ENCODE measurements around the gene CPNE2.
"Not testable (repeated sequence)": the region's sequence is repeated elsewhere in the genome, so short reads cannot be mapped to it uniquely, and the experiment has no call there.

Gene CPNE2

DNA sequence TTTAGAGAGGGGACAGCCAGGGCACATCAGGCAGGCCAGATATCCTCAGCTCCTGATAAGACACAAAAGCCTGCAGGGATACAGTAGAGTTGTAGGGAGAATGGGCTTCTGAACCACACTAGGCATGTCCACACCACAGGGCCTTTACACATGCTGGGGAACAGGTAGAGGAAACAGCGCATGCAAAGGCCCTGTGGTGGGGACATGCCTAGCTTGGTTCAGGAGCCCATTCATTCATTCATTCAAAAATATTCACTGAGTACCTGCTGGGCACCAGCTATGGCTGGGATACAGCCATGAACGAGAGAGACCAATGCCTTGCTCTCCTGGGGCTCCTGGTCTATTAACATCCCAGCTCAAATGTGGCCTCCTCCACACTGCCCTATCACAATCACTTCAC lies 4.4 kb downstream of the CPNE2 start:
- in situ Hi-C loops (cut with MboI; ENCODE audit: low sequenced_read_pairs): no loop called here

DNA sequence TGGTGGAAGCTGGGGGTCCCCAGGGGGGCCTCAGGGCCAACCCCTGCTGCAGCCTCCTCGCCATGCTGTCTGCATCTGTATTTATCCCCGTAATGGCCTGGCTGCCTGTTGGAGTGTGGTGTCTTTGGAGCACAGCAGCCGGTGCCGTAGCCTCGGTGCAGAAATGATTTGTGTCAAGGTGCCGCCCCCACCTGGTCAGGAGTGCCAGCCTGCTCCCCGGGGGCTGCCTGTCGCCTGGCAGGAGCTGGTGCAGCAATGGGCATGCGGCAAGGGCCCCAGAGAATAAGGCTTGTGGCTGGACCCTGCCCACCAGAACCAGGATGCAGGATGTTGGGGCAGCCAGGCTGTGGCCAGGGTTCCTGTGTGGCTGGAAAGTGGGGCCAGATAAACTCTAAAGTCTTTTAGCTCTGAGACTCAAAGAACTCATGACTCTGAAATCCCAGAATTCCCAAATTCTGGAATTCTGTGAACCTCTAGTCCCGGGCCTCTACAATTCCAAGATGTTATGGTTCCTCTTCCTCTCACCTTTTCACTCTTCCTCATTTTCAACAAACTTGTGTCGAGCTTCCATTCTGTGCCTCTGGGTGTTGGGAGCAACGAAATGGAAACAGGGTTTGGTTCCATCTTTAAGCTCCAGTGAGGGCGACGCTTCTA lies 5.9 kb downstream of the CPNE2 start:
- in situ Hi-C loops (cut with MboI; ENCODE audit: low sequenced_read_pairs): no loop called here

DNA sequence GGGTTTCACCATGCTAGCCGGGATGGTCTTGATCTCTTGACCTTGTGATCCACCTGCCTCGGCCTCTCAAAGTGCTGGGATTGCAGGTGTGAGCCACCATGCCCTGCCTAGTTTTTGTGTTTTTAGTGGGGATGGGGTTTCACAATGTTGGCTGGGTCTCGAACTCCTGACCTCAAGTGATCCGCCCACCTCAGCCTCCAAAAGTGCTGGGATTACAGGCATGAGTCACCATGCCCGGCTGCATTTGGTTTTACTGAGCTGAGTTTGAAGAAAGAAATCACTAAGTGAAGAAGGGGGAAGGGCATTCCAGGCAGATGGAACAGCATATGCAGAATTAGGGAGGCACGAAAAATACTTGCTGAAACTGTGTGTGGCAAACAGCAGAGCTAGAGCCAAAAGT lies 7.6 kb downstream of the CPNE2 start:
- in situ Hi-C loops (cut with MboI; ENCODE audit: low sequenced_read_pairs): not testable (repeated sequence)

DNA sequence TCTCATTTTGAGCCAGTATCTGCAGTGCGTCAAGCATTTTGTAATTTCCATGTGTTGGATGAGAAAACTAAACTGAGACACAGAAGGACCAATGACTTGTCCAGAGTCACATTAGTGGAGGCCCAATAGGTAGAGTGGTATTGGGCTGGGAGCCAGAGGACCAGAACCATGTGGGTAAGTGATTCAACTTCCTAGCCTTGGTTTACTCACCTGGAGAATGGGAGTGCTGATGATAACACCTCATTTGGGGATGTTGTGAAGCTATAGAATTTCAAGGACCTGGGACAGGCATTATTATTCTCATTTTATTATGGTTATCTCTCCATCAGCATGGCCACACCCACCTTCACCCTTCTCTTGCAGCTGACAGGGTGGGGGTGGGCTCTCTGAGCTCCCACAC lies 8.1 kb downstream of the CPNE2 start:
- in situ Hi-C loops (cut with MboI; ENCODE audit: low sequenced_read_pairs): no loop called here

DNA sequence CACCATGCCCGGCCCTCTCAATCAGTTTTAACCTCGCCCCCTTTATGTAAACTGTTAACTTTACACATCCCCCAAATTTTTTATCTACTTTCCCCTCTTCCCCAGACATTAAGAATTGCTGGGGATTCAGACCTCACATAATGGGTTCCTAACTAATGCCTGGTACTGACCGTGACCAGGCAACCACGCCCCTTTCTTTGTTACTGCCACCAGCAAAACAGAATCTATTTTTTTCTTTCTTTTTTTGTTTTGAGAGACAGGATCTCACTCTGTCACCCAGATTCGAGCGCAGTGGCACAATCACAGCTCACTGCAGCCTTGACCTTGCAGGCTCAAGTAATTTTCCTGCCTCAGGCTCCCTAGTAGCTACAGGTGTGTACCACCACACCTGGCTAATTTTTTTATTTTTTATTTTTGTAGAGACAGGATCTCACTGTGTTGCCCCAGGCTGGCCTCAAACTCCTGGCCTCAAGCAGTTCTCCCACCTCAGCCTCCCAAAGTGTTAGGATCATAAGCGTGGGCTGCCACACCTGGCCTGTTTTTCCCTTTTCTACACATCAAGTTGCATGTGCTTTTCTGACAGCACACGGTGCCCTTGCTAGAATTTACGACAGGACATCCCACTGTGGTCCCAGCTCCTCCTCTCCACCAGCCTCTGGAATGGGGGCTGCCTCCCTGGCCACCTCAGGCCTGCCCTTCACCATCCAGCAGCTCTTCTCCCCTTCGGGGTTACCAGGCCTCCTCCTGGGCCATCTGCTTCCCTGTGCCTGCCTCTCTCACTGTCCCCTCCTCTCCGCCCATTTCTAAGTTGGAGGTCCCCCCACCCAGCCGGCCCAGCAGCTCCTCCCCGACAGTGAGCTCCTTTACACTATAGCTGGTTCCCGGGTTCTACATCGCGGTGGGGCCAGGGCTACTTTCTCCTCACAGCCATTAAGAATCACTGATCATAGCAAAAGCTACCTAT lies 10.8 kb downstream of the CPNE2 start:
- in situ Hi-C loops (cut with MboI; ENCODE audit: low sequenced_read_pairs): no loop called here

DNA sequence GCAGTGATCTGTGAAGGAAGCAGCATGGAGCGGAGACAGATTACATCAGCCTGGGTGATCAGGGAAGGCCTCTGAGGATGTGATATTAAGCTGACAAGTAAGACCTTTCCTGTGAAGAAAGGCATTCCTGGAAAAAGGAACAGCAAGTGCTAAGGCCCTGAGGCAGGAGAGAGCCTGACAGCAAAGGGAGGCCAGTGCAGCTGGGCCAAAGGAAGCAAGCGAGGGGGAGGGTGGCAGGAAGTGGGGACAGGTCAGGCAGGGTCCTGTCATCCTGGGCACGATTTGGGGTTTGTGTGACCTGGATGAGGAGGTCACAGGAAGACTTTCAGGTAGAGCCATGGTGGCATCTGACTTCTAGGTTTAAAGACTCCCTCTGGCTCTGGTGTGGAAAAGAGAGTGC lies 12.3 kb downstream of the CPNE2 start:
- in situ Hi-C loops (cut with MboI; ENCODE audit: low sequenced_read_pairs): no loop called here

DNA sequence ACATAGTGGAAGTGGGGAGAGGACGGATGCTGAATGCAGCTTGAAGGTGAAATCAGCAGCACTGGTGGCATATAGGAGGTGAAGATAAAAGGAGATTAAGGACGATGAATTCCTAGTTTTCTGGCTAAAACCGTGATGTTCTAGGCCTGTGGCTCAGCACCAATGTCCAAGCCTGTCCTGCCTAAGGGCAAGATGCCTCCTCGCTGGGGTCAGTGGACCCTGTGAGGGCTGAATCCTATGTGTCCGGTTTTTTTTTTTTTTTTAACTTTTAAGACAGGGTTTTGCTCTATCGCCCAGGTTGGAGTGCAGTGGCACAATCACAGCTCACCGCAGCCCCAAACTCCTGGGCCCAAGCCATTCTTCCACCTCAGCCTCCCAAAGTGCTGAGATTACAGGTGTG lies 12.8 kb downstream of the CPNE2 start:
- in situ Hi-C loops (cut with MboI; ENCODE audit: low sequenced_read_pairs): no loop called here

DNA sequence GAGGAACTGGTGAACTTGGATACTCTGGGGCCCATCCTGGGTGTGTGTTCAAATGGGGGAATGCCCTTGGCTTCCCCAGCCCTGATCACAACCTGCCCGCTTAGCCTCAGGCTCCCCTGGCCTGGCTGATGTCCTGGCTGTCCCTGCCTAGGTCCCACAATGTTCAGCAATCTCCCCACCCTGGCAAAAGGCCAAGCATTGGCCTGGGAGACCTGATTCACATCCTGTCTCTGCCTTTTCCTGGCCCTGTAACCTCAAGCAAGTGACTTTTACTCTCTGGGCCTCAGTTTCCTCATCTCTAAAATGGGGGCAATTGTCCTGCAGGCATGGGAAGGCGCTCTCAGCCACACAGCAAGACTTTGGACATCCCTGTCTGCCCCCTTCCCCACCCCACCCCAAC lies 14.4 kb downstream of the CPNE2 start:
- in situ Hi-C loops (cut with MboI; ENCODE audit: low sequenced_read_pairs): no loop called here

DNA sequence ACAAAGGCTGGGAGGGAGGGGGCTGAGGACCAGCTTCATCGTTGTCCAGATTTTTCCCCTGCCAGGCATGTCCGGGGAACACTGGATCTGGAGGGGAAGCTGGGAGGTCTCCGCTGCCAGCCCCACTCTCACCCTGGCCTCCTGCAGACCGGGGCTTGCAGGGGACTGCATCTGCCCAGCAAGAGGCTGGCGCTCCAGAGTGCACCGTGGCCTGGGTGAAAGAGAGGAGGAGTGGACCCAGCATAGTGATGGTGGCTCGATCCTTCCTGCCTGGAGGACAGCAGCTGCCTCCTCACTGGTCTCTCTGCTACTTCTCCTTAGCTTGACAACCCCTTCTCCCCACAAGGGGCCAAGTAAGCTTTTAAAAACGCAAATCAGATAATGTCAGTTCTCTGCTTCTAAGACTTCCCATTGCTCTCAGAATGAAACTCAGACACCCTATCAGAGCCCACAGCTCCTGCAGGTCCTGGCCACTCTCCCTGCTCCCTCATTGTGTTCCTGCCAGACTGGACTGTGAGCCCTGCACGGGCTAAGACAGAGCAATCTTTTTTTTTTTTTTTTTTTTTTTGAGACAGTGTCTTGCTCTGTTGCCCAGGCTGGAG lies 15.0 kb downstream of the CPNE2 start:
- in situ Hi-C loops (cut with MboI; ENCODE audit: low sequenced_read_pairs): no loop called here

DNA sequence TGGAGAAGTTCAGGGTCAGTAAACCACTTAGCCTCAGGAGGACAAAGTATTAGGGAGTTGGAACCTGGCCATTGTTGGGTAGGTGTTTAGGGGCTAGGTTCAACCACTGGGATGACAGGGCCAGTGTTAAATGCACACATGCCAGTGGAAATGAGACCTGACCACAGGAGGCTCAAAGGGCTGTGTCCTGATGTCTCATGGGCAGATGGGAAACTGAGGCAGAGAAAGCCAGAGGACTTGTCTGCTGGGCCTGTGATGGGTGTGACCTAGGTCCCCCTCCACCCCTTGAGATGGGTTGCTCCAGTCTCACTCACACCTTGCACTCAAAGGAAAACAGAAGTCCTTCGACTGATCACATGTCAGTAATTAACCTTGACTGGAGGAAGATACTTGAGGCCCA lies 16.0 kb downstream of the CPNE2 start:
- in situ Hi-C loops (cut with MboI; ENCODE audit: low sequenced_read_pairs): no loop called here

DNA sequence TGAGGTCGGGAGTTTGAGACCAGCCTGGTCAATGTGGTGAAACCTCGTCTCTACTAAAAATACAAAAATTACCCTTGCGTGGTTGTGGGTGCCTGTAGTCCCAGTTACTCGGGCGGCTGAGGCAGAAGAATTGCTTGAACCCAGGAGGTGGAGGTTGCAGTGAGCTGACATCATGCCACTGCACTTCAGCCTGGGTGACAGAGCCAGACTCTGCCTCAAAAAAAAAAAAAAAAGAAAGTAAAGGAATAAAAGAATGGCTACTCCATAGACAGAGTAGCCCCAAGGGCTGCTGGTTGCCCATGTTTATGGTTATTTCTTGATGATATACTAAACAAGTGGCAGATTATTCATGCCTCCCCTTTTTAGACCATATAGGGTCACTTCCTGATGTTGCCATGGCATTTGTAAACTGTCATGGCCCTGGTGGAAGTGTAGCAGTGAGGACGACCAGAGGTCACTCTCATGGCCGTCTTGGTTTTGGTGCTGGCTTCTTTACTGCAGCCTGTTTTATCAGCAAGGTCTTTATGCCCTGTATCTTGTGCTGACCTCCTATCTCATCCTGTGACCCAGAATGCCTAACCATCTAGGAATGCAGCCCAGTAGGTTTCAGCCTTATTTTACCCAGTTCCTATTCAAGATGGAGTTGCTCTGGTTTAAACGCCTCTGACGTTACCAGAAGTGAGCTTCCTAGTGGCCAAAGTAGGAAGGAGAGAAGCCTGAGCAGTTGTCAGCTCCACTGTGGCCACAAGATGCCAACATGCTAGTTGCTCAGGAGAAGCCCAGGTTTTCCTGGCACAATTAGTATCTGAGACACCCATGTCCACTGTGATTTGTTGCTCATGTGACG lies 17.1 kb downstream of the CPNE2 start:
- in situ Hi-C loops (cut with MboI; ENCODE audit: low sequenced_read_pairs): not testable (repeated sequence)

DNA sequence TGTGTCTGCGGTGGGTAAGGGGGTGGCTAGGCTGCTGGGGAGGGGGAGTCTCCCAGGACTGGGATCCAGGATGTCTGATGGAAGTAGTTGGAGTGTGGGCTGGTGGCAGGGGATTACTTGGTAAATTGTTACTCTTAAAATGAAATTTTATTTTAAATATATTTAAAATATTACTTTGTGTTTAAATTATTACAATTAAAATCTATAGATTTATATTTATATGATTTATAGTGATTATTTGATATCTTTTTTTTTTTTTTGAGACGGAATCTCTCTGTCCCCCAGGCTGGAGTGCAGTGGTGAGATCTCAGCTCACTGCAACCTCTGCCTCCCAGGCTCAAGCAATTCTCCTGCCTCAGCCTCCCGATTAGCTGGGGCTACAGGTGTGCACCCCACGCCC lies 18.6 kb downstream of the CPNE2 start:
- in situ Hi-C loops (cut with MboI; ENCODE audit: low sequenced_read_pairs): no loop called here

DNA sequence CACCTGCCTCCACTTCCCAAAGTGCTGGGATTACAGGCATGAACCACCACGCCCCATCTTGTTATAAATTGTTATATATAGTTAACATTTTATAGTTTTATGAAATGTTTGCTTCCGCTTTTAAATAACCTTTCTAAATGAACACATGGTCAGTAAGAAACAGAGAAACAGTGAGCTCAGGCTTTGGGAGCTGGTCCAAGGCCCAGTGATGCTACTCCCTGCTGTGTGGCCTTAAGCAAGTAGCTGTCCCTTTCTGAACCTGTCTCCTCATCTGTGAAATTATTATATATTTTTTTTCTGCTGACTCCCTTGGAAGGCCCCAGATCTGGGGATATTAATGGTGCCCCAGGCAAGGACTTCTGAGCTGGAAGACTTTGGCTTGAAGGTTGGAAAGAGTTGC lies 19.0 kb downstream of the CPNE2 start:
- in situ Hi-C loops (cut with MboI; ENCODE audit: low sequenced_read_pairs): no loop called here

DNA sequence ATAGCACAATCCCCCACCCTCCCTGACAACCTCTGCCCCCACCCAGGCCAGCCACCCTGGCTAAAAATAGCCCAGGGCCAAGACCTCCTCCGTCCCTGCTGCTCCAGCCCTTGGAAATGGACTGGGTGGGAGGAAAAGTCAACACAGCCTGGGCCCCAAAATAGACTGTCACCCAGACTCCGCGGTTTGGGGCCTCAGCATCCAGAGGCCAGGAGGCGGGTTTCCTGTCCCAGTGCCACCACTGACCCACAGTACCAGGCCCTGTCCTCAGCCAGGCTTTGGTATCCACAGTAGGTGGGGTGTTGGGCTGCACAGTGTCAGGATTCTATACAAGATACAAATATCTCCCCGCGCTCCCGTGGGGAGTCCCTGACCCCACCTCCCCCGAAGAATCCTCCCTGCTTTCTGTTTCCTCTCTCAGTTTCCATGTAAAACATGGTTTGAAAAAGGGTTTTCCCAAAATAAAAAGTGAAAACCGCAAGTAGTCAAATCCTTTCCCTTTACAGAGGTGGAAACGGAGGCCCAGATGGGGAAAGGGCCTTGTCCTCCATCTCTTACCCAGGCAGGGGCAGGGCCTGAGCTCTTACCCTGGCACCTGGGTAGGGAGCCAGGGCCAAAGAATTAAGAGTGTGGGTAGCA lies 20.1 kb downstream of the CPNE2 start:
- in situ Hi-C loops (cut with MboI; ENCODE audit: low sequenced_read_pairs): no loop called here

DNA sequence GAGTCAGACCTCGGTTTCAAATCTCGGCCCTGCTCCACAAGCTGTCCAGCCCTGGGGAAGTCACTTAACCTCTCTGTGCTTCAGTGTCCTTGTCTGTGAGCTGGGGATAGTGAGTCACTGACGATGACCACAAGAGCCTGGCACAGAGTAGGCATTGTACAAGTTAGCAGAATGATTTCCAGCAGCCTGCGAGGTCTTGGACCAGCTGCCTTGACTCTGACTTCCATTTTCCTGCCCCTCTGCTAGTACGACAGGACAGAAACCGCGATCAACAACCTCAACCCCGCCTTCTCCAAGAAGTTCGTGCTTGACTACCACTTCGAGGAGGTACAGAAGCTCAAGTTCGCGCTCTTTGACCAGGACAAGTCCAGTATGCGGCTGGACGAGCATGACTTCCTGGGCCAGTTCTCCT lies 20.7 kb downstream of the CPNE2 start:
- in situ Hi-C loops (cut with MboI; ENCODE audit: low sequenced_read_pairs): no loop called here

DNA sequence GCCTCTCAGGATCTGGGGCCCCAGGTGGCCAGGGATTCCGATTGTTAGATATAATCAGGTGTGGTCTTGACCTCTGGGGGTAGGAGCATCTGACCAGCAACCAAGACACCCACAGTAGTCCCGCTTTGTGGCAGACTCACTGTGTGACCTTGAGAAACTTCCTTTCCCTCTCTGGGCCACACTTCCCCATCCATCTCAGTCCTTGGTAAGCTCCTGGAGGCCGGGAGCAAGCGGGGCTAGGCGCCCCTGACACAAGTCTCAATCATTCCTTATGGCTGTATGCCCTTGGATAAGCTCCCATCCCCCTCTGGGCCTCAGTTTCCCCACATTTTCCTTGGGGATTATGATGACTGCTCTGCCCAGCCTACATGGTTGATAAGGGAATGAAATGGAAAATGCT lies 21.3 kb downstream of the CPNE2 start:
- in situ Hi-C loops (cut with MboI; ENCODE audit: low sequenced_read_pairs): no loop called here

DNA sequence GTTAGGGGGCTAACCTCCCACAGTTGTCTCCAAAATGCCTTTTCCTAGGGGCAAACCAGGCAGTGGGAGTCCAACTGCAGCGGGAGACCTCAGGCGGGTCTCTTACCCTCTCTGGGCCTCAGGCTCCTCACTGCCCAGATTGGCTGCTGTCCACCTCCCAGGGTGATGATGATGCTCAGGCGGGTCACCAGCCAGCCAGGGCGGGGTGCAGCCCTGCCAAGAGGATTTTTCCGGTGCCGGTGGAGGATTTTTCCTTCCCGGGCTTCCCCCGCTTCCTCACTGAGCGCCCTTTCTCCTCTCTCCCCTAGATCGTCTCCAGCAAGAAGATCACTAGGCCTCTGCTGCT lies 22.8 kb downstream of the CPNE2 start:
- in situ Hi-C loops (cut with MboI; ENCODE audit: low sequenced_read_pairs): no loop called here

DNA sequence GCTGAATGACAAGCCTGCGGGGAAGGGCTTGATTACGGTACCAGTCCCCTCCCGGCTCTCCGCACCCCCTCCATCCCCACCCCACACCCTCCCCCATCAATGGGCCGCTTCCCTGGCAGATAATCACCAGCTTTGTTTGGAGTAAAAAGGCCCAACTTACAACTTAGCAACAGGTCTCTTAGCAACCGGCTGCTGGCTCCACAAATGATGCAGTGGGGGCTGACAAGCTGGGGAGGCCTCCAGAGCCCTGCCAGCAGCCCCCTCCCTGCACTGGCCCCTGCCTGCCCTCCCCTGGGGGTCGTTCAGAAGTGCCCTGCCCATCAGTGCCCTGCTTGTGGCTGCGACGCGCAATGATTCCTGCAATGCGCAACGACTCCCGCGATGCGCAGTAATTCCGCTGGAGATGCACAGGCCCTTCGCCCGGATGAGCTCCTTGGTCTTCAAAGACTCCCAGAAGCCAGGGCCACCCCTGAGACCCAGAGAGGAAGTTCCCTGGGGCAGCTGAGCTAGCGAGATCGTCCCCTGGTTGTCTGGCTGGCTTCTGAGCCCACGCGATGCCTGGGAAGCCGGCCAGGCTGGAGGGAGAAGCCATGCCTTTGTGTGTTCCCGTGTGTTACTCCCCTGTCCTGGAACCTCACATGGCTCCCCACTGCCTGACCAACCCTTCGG lies 23.3 kb downstream of the CPNE2 start:
- in situ Hi-C loops (cut with MboI; ENCODE audit: low sequenced_read_pairs): no loop called here

DNA sequence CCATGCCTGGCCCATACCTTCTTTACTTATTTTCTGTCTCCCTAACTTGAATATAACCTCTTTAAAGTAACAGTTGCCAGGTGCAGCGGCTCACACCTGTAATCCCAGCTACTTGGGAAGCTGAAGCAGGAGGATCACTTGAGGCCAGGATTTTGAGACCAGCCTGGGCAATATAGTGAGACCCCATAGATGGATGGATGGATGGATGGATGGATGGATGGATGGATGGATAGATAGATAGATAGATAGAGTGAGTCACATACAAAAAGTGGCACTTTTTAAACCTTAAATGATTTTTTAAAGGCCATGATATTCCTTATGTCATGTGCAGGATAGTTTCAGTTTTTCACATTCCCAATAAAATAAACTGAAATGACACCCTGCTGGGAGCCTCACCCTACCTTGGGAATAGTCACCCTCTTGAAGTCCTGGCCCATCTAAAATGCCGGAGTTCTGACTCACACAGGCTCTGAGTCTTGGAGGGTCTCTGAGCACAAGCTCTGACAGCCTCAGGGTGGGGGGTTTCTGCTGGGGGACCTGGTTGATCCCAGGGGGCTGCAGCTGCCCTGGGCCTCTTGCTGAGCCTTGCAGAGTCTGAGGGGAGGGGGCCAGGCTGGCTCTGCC lies 26.2 kb downstream of the CPNE2 start:
- in situ Hi-C loops (cut with MboI; ENCODE audit: low sequenced_read_pairs): no loop called here

Data from HL-60/S4 treated with retinoic acid at 250 ng/mL for 4 days and 3 days (cell line).